Progenitor cell of endocrine pancreas (in vitro differentiated cells): ENCODE data around the gene DUSP5. TPM values are rescaled to one million over a fixed set of nuclear protein-coding genes. Genes with fewer than 3 reads are reported as not detected.

ENCODE experiments used
- DNase-seq: peaks from one replicate; pipeline ENCODE4 v3.0.0; 2021; ENCODE audit warnings: low spot score; ENCODE audit not compliant: unreplicated experiment
- H3K27ac Mint-ChIP-seq: 2 replicates; pipeline ENCODE4 v1.8.0; 2021; ENCODE audit warnings: mild to moderate bottlenecking, moderate library complexity, mixed read lengths
- H3K27me3 Mint-ChIP-seq: 2 replicates; pipeline ENCODE4 v1.8.0; 2021; ENCODE audit warnings: mixed read lengths
- H3K36me3 Mint-ChIP-seq: 2 replicates; pipeline ENCODE4 v1.8.0; 2022; ENCODE audit warnings: mixed read lengths; ENCODE audit not compliant: insufficient read depth
- H3K4me1 Mint-ChIP-seq: 2 replicates; pipeline ENCODE4 v1.8.0; 2021; ENCODE audit warnings: low read depth, mixed read lengths
- H3K4me3 Mint-ChIP-seq: 2 replicates; pipeline ENCODE4 v1.8.0; 2021; ENCODE audit warnings: low read depth, mild to moderate bottlenecking, moderate library complexity, mixed read lengths
- H3K9me3 Mint-ChIP-seq: 2 replicates; pipeline ENCODE4 v1.8.0; 2021; ENCODE audit warnings: low read depth, mixed read lengths
- CTCF ChIP-seq: fragments of 200-600 bp; sonication (generic); IDR thresholded peaks from one replicate; pipeline ENCODE4 v1.5.0; 2021; ENCODE audit warnings: antibody characterized with exemption, mild to moderate bottlenecking; ENCODE audit not compliant: unreplicated experiment
- total RNA-seq: library from RNA; stranded (reverse); gene quantifications from 2 replicates; pipeline ENCODE4 v1.2.1, GENCODE V29; 2021

DUSP5 gene
- total RNA-seq, 1 donor from 2014 or later: 92.9 TPM

GRCh38 chr10:110535958-110536891 is 38.5 kb downstream of the DUSP5 start:
- DNase-seq: no peak
- peaks cover 5% of the 10 kb centered on the region for H3K4me1 Mint-ChIP-seq
- peak; percentile 18 for TF ChIP-seq CTCF
- peaks cover 2% of the 10 kb centered on the region for H3K9me3 Mint-ChIP-seq
- no peak overlapping the region for H3K27ac Mint-ChIP-seq
- no peak overlapping the region for H3K4me3 Mint-ChIP-seq
- H3K27me3 Mint-ChIP-seq: peaks cover 3% of the 10 kb centered on the region
- no peaks in the 10 kb centered on the region for H3K36me3 Mint-ChIP-seq

GRCh38 chr10:110539091-110539490 is 41.4 kb downstream of the DUSP5 start:
- Mint-ChIP-seq H3K36me3 (no peaks in the 10 kb centered on the region), H3K27ac (no peak overlapping the region), H3K27me3 (no peaks in the 10 kb centered on the region), H3K4me1 (peaks cover 5% of the 10 kb centered on the region), H3K4me3 (no peak overlapping the region), H3K9me3 (peaks cover 2% of the 10 kb centered on the region)
- no peak for DNase-seq
- TF ChIP-seq CTCF: no peak

GRCh38 chr10:110540031-110540430 is 42.3 kb downstream of the DUSP5 start:
- peaks cover 5% of the 10 kb centered on the region for H3K4me1 Mint-ChIP-seq
- no peaks in the 10 kb centered on the region for H3K27me3 Mint-ChIP-seq
- TF ChIP-seq CTCF: no peak

GRCh38 chr10:110544958-110545537 is 47.3 kb downstream of the DUSP5 start:
- no peaks in the 10 kb centered on the region for H3K9me3 Mint-ChIP-seq
- peaks cover 21% of the 10 kb centered on the region for H3K4me1 Mint-ChIP-seq
- H3K27me3 Mint-ChIP-seq: no peaks in the 10 kb centered on the region
- no peak overlapping the region for H3K4me3 Mint-ChIP-seq
- no peak for TF ChIP-seq CTCF
- DNase-seq: no peak
- H3K36me3 Mint-ChIP-seq: no peaks in the 10 kb centered on the region
- H3K27ac Mint-ChIP-seq: no peak overlapping the region

More at GRCh38 chr10:110540031-110540430, 42.3 kb downstream of the DUSP5 start:
- Mint-ChIP-seq H3K9me3 (peaks cover 2% of the 10 kb centered on the region), H3K27ac (peak overlapping the region; percentile 79), H3K4me3 (no peak overlapping the region), H3K36me3 (no peaks in the 10 kb centered on the region)
- DNase-seq: no peak

GRCh38 chr10:110546077-110546476 is 48.4 kb downstream of the DUSP5 start:
- H3K9me3 Mint-ChIP-seq: no peaks in the 10 kb centered on the region
- DNase-seq: no peak
- no peak for TF ChIP-seq CTCF
- H3K4me1 Mint-ChIP-seq: peaks cover 22% of the 10 kb centered on the region
- no peaks in the 10 kb centered on the region for H3K27me3 Mint-ChIP-seq
- H3K4me3 Mint-ChIP-seq: no peak overlapping the region
- no peaks in the 10 kb centered on the region for H3K36me3 Mint-ChIP-seq
- H3K27ac Mint-ChIP-seq: no peak overlapping the region
